HG03064 (cell line): ENCODE data around the gene KCNH8.

ENCODE experiments used
- ATAC-seq: cut with Tn5 transposase; IDR thresholded peaks from one replicate; pipeline ENCODE4 v1.9.1; 2021; ENCODE audit warnings: low read depth; ENCODE audit not compliant: unreplicated experiment

The KCNH8 gene

DNA sequence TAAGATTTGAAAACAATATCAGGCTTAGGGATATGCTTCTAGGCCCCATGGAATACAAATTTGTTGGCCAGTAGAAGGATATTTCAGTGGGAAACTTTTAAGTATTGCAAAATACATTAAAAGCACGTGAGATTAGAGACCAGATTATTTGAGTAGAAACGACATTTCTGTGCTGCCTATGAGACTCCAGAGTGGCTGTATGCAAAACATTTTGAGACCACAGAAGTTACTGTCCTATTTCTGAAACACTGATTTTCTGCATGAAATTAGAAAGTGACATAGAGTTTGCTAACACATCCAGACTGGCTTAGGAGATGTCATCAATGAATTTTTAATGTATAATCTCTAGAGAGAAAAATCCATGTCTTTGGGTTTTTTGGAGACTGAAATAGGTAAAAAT, 99.8 kb downstream of the KCNH8 start:
- no peak for ATAC-seq

DNA sequence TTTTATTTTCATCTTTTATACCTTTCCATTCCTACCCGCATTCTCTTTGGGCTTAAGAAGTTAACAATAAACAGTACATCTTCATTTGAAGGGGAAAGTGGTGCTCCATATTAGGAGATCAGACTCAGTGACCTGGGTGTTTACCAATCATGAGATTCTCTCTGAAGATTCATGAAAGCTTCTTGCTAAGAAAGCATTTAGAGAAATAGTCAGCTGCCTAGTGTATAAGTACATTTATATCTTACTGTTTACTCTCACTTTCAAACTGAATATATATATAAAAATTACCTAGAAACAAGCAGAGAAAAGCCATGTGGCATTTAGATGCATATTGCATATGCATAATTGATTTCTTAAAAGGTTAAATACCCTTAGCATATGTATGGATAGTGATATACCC, 100.5 kb downstream of the KCNH8 start:
- no peak for ATAC-seq

DNA sequence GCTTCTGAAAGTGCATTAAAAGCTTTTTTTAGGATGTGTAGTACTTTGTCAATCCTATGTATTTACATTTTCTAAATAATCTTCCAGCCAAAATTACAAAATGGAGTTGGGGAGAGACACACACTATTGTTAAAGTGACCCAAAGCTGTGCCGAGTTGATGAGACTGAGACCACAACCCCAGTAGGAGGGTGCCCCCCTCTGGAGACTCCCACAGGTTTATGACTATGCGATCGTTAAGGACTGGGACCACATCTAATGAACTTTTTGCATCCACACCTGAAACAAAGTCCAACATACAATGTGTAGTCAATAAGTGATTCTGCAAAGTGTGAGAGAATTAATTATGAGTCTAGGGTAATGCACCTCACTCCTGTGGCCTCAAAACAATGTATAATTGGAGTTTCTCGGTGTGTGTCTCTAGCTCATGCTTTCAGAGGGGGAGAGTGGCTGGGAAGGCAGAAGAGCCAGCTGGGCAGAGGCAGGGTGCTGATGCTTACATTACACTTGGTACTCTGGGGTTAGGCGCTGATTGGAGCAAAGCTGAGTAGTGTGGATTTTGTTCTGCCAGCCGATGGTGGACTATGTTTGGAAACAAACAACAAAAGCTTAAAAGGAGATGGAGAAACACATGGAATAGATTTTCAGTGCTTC, 102.8 kb downstream of the KCNH8 start:
- no peak for ATAC-seq

DNA sequence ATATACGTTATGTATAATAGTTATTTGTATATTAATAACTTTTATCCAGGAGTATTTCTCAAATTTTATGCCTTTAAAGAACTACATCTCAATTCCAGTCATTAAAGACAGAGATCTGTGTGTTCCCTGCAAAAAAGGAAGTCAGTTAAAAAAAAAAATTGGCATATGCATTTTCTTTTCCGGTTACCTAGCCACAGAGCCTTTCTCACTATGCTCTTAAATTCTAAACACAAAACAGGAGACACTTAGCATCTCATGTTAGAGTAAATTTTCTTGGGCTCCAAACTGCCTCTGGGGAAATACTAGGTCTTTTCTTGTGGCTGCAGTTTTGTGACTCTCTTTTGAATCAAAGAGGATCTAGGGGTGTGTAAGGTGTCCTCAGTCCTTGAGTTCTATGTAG, 105.9 kb downstream of the KCNH8 start:
- ATAC-seq = no peak

DNA sequence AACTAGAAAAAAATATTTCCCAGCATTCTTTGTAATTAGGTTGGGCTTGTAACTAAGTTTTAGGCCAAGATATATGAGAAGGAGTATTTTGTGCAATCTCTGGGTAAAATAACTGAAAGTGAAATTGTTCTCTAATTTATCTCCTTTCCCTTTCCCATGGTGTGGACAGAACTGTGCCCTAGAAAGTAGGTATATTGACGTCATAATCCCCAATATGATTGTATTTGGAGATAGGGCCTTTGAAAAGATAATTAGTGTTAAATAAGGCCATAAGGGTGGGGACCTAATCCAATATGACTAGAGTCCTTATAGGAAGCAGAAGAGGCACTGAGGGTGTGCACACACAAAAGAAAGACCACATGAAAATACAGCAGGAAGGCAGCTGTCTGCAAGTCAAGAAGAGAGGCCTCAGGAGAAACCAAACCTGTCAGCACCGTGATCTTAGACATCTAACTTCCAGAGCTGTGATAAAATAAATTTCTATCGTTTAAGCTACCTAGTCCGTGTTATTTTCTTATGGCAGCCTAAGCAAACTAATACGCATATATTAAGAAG, 106.6 kb downstream of the KCNH8 start:
- ATAC-seq = no peak

DNA sequence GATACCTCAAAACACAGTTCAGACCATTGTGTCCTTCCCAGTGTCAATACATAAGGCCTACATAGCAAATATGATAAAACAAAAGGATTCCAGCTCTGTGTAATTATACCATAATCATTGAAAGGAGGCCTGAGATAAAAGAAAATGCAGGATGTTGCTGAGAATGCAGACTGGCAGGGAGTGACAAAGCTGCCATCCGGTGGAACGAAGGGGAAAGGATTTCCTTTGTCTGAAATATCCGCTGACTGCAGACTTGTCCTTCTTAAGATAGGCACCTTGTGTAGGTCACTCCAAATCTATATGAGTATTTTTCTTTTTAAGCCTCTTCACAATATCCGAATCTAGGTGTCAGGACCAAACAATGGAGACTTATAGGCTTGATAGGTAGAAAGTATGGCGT, 108.0 kb downstream of the KCNH8 start:
- no peak for ATAC-seq

DNA sequence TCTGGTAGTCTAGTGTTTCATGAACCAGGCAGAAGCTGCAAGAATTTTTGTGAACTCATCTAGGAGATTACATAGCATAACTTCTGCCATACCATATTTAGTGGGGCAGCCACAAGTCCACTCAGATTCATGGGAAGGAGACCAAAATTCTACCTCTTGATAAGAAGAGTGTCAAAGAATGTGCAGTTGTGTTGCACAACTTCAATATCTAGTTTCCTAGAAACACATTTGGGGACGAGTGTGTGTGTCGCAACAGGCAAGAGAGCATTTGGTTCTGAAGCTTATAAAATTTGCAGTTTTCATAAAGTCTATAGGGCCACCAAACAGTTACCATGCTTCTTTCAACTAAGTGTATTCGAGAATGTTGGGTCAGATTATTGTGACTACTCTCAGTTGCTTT, 115.3 kb downstream of the KCNH8 start:
- no peak for ATAC-seq

DNA sequence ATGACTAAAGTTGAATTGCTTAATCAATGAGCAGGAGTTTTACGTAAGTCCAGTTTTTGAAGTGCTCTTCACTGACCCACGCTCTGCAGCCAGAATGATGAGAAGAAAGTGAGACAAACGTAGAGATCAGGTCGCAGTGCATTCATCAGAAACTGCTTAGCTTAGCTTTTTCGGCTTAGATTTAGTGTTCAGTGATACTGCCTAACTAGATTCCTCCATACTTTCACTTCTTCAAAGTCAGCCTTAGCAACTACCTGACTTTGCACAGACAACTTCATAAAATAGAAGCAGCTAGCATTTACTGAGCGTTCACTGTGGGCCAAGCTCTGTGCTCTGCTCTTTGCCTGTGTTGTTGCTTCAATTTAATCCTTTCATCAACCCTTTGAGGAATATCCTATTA, 116.1 kb downstream of the KCNH8 start:
- ATAC-seq = no peak

DNA sequence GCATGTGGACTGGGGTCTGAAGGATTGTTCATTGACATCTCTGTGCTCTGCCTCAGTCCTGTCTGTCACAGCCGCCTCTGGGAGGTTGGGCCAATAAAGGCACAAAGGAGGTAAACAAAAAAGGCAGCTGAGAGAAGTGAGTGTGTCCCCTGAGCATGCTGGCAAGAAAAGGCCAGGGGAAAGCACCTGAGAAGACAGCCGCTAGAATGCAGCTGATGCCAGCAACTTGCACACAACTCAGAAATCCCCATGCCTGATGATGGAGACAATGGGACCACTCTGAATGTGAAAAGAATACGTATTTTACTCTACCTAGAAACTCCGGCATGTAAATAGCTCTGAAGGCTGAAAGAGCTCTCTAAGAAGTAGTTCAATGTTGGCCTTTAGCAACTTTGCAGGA, 118.7 kb downstream of the KCNH8 start:
- no peak for ATAC-seq

DNA sequence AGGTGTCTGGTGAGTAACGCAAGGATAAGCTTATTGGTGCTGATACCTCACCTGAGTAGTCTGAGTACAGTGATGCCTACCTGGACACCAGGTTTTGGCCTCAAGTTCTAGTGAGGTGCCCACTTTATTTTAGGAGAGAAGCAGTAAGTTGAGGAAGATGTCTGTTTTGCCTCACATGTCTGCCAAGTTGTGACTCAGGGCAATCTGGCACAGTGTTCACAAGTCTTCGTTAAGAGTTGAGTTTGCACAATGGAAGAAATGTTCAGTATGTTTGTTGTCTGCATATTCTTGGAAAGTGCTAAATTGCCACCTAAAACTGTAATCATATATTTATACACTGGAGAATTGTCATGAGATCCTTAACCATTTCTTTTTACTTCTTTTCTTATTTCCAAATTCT, 122.2 kb downstream of the KCNH8 start:
- ATAC-seq = no peak

DNA sequence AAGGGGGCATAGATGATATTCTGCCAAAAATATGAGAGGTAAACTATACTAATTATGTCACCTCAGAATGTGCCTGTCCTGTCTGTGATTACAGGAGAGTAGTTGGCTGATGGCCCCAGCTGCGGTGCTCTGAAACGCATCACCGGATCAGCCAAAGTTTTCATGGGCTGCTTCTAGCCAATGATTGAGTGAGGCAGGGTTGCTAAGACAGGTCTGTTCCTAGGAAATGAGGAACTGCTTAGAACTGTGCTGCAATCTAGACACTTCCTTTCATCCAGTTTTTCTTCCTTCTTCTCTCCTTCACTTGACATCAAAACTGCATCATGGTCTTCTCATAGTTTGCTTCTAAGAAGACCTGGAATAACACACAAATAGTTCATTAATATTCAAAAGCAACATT, 124.0 kb downstream of the KCNH8 start:
- ATAC-seq = no peak

DNA sequence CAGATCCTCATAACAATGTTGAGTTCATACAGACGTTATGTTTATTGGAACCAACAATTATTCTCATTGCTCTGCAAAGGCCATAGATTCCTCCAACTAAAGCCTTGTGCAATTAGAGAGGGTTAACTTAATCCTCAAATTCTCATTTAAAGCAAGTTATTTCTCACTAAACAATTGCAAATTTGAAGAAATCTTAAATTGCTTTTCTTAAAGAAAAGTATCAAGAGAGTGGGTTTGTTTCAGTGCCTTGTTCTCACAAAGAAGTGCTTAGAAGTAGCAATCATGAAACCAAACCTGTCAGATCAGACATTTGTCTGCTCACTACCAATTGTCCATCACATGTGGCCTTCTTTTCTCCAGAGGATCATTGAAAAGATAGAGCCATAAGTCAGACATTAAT, 124.8 kb downstream of the KCNH8 start:
- ATAC-seq = no peak

DNA sequence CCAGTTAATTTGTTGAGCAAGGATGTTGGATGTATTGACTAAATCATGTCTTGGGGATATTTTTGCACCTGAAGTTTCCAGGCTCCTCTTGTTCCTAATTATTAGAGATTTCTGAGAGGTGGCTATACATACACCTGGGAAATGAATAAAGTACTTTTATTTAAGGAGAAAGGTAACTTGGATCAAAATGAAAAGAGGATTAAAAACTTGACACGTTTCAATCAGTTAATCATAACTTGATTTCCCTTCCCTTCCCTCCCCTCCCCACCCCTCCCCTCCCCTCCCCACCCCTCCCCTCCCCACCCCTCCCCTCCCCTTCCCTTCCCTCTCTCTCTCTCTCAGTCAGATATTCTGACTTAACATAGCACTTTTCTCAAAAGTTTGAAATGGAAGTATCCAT, 126.3 kb downstream of the KCNH8 start:
- no peak for ATAC-seq

DNA sequence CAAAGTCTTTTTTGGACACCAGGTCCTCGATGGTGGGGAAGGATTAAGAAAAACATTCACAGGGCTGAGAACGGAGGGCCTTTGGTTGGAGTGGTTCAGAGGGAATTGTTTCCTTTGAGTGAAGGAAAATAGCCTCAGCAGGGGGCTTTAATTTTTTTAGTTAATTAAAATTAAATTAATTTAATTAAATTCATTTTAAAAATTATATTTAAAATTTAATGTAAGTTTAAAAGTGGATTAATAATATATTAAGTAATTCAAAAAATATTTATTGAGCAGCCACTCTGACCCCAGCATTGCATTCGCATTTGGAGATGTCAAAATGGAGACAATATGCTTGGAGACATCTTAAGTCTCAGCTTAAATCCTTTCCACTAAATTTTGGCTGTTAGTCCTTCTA, 136.7 kb downstream of the KCNH8 start:
- ATAC-seq = no peak

DNA sequence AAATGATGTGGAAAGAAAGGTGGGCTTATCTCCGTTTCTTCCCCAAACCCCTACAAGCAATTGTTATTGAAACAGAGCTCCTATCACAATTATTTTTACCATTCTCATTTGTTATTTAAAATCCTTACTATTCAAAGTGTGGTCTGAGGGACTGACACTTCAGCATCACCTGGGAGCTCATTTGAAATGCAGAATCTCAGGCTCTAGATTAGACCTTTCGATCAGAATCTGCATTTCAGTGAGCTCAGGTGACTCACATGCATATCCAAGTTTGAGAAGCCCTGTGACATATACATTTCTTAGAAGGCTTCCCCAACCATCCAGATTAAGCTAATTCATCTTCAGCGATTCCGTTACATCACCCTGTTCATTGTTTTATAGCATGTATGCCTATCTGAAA, 145.0 kb downstream of the KCNH8 start:
- ATAC-seq = no peak

DNA sequence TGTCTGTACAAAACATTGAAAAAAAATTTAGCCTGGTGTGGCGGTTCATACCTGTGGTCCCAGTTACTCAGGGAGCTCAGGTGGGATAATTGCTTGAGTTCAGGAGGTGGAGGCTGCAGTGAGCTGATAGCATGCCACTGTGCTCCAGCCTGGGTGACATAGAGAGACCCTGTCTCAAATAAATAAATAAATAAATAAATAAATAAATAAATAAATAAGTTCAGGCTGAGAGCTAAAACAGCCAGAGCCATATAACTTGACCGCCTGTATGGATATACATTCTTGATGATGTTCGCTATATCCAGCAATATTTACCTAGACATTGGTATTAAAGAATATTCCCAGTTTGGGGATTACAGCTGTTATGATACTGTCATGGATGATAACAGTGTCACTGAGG, 146.9 kb downstream of the KCNH8 start:
- no peak for ATAC-seq

DNA sequence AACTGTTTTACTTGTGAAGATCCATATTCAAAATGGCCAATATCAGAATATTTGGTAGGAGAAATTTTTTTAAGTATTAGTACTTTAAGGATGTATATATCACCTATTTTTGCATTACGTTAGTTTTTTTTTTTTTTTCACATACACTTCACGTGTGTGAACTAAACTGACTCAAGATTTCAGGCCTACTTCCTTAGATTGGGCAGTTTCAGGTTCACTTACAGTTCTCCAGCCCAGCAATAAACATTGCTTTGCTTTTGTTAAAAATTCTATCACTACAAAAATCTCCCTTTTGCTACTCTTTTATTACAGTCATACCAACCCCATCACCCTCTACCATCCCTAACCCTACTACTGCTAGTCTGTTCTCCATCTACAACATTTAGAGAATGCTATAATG, 183.6 kb downstream of the KCNH8 start:
- ATAC-seq = no peak

DNA sequence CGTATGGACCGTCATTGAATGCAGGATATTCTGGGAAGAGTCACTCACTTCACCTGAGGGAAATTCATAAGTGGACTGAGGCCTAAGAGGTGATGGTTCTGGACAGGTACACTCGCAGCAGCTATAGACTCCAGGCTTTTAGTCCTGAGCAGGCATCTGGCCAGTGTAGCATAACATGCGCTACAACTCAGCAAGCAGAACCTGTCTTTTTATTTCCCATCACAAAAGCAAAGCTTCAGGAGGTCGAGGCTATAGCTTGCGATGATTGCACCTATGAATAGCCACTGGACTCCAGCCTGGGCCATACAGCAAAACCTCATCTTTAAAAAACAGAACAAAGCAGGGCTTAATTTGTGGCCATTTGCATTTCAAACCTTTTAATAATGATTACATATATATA, 185.8 kb downstream of the KCNH8 start:
- ATAC-seq = no peak

DNA sequence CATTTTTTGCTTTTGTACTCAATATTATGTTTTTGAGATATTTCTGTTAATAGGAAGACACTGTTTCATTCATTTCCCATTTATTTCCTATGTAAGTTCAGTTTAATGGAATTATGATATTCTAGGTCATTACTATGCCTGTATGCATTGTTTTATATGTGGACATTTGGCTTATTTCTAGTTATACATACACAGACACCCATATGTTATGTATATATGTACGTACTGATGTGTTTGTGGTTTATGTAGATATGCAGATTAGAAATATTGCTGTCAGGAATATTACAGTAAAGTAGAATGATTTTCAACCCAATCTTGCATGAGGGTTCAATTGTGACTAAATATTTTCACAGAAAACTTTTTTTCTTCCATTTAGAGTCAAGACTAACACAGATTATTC, 190.5 kb downstream of the KCNH8 start:
- ATAC-seq = no peak

DNA sequence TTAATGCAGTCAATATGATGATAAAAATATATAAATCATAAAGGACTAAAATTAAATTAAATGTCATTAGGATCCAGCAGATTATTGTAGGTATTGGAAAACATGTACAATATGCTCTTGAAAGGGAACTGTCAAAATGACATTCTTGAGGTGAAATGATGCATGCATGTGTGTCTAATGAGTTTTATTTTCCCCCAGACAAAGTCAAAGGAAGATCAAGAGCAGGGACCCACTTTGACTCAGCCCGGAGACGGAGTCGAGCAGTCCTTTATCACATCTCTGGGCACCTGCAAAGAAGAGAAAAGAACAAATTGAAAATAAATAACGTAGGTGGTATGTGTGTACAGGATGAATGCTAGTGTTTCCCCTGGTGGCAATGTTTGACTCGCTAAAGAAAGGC, 194.1 kb downstream of the KCNH8 start:
- no peak for ATAC-seq

DNA sequence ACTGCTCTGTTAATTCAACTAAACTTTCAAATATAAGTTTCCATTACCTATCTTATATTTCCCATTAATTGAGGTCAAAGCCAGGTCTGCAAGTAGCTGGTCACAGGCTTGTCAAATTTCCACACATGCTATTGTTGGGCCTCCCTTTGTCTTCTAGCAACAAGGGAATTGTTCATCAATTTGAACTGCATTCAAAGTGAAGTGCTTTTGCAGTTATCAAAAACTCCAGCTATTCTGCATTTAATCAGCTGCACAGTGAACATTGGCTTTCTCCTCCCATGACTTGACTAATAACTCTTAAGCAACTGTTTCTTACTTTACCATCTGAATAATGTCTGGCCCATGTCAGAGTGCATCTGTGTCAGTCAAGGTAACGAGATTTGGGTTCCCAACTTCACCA, 198.4 kb downstream of the KCNH8 start:
- no peak for ATAC-seq

DNA sequence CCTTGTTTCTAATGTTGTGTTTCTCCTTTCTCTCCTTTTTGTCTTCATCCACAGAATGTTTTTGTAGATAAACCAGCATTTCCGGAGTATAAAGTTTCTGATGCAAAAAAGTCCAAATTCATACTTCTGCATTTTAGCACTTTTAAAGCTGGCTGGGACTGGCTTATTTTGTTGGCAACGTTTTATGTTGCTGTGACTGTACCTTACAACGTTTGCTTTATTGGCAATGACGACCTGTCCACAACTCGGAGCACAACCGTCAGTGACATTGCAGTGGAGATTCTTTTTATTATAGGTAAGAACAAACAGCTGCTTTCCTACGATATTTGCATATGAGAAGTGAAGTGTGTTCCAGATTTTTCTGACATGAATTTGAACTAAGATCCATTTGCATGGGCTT, 199.4 kb downstream of the KCNH8 start:
- ATAC-seq = no peak

DNA sequence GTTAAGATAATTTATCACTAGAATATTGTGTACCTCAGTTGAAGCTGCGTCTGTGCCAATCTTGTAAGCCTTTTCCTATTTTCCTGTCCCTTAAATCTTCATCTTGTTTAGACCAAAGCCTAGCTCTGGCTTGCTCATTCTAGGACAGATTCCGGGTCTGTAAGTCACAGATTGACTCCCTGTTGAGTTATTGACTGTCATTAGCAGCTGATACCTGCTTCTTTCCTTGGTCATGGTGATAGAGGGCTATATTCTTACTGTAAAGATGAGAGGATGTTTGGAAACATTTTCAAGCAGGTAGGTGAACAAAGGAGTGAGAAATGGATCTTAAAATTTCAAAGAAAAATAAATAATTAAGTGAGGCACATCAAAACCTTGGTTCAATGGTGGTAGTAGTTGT, 200.2 kb downstream of the KCNH8 start:
- ATAC-seq = no peak
